Thymus (tissue), 11 donors: ENCODE data around the gene TRAP1. TPM values are rescaled to one million over a fixed set of nuclear protein-coding genes. Genes with fewer than 3 reads are reported as not detected.

ENCODE experiments used
- DNase-seq, 9 donors: peaks; one replicate each; pipeline ENCODE4 v3.0.0-alpha.2; 2013; ENCODE audit warnings: low spot score in 9 of 9, low read depth in 6 of 9, missing footprints in 1 of 9
- H3K27ac ChIP-seq, 2 donors: one replicate each; pipeline ENCODE4 v1.5.1; 2013; ENCODE audit warnings: control low read depth in 1 of 2, low read depth in 1 of 2, low read length in 1 of 2, mild to moderate bottlenecking in 1 of 2, moderate library complexity in 1 of 2
- H3K27me3 ChIP-seq, 2 donors: one replicate each; pipeline ENCODE4 v1.5.1; 2013; ENCODE audit warnings: low read length in 1 of 2; ENCODE audit not compliant: control insufficient read depth in 2 of 2, insufficient read depth in 1 of 2
- H3K36me3 ChIP-seq, 2 donors: one replicate each; pipeline ENCODE4 v1.5.1; 2013; ENCODE audit warnings: low read length in 1 of 2, mild to moderate bottlenecking in 1 of 2, moderate library complexity in 1 of 2; ENCODE audit not compliant: control insufficient read depth in 2 of 2, insufficient read depth in 2 of 2
- H3K4me1 ChIP-seq, 2 donors: one replicate each; pipeline ENCODE4 v1.5.1; 2013; ENCODE audit warnings: low read length in 2 of 2; ENCODE audit not compliant: control insufficient read depth in 2 of 2, insufficient read depth in 2 of 2
- H3K4me3 ChIP-seq, 2 donors: one replicate each; pipeline ENCODE4 v1.5.1; 2013; ENCODE audit warnings: low read length in 2 of 2, control low read depth in 1 of 2, mild to moderate bottlenecking in 1 of 2
- H3K9me3 ChIP-seq, 2 donors: one replicate each; pipeline ENCODE4 v1.5.1; 2013; ENCODE audit warnings: low read length in 1 of 2, mild to moderate bottlenecking in 1 of 2; ENCODE audit not compliant: control insufficient read depth in 2 of 2, insufficient read depth in 1 of 2
- WGBS: extraction: QIAGEN DNeasy Blood & Tissue Kit; methylation state at CpG from one replicate; pipeline ENCODE4 v1.1.7; 2013; 5-methylcytosine and 5-hydroxymethylcytosine counted together
- polyA plus RNA-seq: library from polyadenylated mRNA; stranded (reverse); fragments of 200-250 nt; gene quantifications from one replicate; pipeline ENCODE4 v1.2.3, GENCODE V29; 2013
- total RNA-seq: library from RNA; stranded (reverse); fragments of 120-200 nt; gene quantifications from one replicate; pipeline ENCODE4 v1.2.4, GENCODE V29; 2013
- donor health status: healthy.

Gene TRAP1
- total and polyA plus RNA-seq, 2 donors: 46.5 to 48.4 TPM

GRCh38 chr16:3740934-3741333, 23.6 kb upstream of the TRAP1 start:
- WGBS: 99% methylated on average over 16 of the region's 16 CpGs
- H3K36me3 ChIP-seq: peaks cover 90 to 92% of the 10 kb centered on the region in 2 donors
- H3K4me1 ChIP-seq: no peaks in the 10 kb centered on the region

GRCh38 chr16:3740186-3740585, 22.9 kb upstream of the TRAP1 start:
- H3K9me3 ChIP-seq: no peaks in the 10 kb centered on the region
- WGBS: 98% methylated on average over 14 of the region's 14 CpGs
- no peak overlapping the region for H3K4me3 ChIP-seq
- no peaks in the 10 kb centered on the region for H3K4me1 ChIP-seq
- H3K27me3 ChIP-seq: no peaks in the 10 kb centered on the region
- H3K27ac ChIP-seq: no peak overlapping the region
- no peak for DNase-seq
- peaks cover 89 to 93% of the 10 kb centered on the region in 2 donors for H3K36me3 ChIP-seq

More at GRCh38 chr16:3740934-3741333, 23.6 kb upstream of the TRAP1 start:
- H3K4me3 ChIP-seq: no peak overlapping the region
- no peak for DNase-seq
- H3K27me3 ChIP-seq: no peaks in the 10 kb centered on the region
- no peaks in the 10 kb centered on the region for H3K9me3 ChIP-seq
- H3K27ac ChIP-seq: no peak overlapping the region

- no peaks in the 10 kb centered on the region for H3K9me3 ChIP-seq
- H3K27ac ChIP-seq: no peak overlapping the region
- H3K27me3 ChIP-seq: no peaks in the 10 kb centered on the region
- H3K4me3 ChIP-seq: no peak overlapping the region
- WGBS: 98% methylated on average over 9 of the region's 9 CpGs
- no peak for DNase-seq
- peaks cover 89 to 93% of the 10 kb centered on the region in 2 donors for H3K36me3 ChIP-seq
- no peaks in the 10 kb centered on the region for H3K4me1 ChIP-seq
These were observed 22.3 kb upstream of the TRAP1 start for GRCh38 chr16:3739636-3740035.

GRCh38 chr16:3738541-3738940, 21.2 kb upstream of the TRAP1 start:
- Histone ChIP-seq H3K36me3 (peaks cover 89 to 90% of the 10 kb centered on the region in 2 donors), H3K9me3 (no peaks in the 10 kb centered on the region), H3K27me3 (no peaks in the 10 kb centered on the region), H3K27ac (no peak overlapping the region), H3K4me1 (no peaks in the 10 kb centered on the region), H3K4me3 (no peak overlapping the region)
- no peak for DNase-seq
- 97% methylated on average over 8 of the region's 8 CpGs for WGBS

GRCh38 chr16:3738128-3738527, 20.8 kb upstream of the TRAP1 start:
- H3K27me3 ChIP-seq: no peaks in the 10 kb centered on the region
- WGBS: 98% methylated on average over 5 of the region's 5 CpGs
- DNase-seq: no peak

GRCh38 chr16:3737181-3737580, 19.9 kb upstream of the TRAP1 start:
- Histone ChIP-seq H3K27me3 (no peaks in the 10 kb centered on the region), H3K27ac (no peak overlapping the region), H3K4me1 (no peaks in the 10 kb centered on the region), H3K36me3 (peaks cover 79 to 90% of the 10 kb centered on the region in 2 donors), H3K4me3 (no peak overlapping the region), H3K9me3 (no peaks in the 10 kb centered on the region)
- no peak for DNase-seq
- 97% methylated on average over 8 of the region's 8 CpGs for WGBS

More at GRCh38 chr16:3738128-3738527, 20.8 kb upstream of the TRAP1 start:
- Histone ChIP-seq H3K9me3 (no peaks in the 10 kb centered on the region), H3K27ac (no peak overlapping the region), H3K4me3 (no peak overlapping the region), H3K4me1 (no peaks in the 10 kb centered on the region), H3K36me3 (peaks cover 85 to 90% of the 10 kb centered on the region in 2 donors)

GRCh38 chr16:3736116-3736515, 18.8 kb upstream of the TRAP1 start:
- no peak overlapping the region for H3K4me3 ChIP-seq
- H3K4me1 ChIP-seq: no peaks in the 10 kb centered on the region
- no peak overlapping the region for H3K27ac ChIP-seq
- peaks cover 83 to 93% of the 10 kb centered on the region in 2 donors for H3K36me3 ChIP-seq
- H3K27me3 ChIP-seq: no peaks in the 10 kb centered on the region
- 98% methylated on average over 6 of the region's 6 CpGs for WGBS
- H3K9me3 ChIP-seq: no peaks in the 10 kb centered on the region
- DNase-seq: no peak

GRCh38 chr16:3735541-3735940, 18.2 kb upstream of the TRAP1 start:
- Histone ChIP-seq H3K27me3 (no peaks in the 10 kb centered on the region), H3K4me3 (no peak overlapping the region), H3K36me3 (peaks cover 83 to 93% of the 10 kb centered on the region in 2 donors), H3K4me1 (no peaks in the 10 kb centered on the region), H3K9me3 (no peaks in the 10 kb centered on the region), H3K27ac (no peak overlapping the region)
- WGBS: 98% methylated on average over 13 of the region's 13 CpGs
- no peak for DNase-seq

- DNase-seq: no peak
- H3K4me1 ChIP-seq: no peaks in the 10 kb centered on the region
- no peaks in the 10 kb centered on the region for H3K9me3 ChIP-seq
- 98% methylated on average over 25 of the region's 25 CpGs for WGBS
- no peak overlapping the region for H3K27ac ChIP-seq
- peaks cover 83 to 93% of the 10 kb centered on the region in 2 donors for H3K36me3 ChIP-seq
- H3K4me3 ChIP-seq: no peak overlapping the region
- H3K27me3 ChIP-seq: no peaks in the 10 kb centered on the region
These were observed 17.5 kb upstream of the TRAP1 start for GRCh38 chr16:3734758-3735221.
